HG02938 (cell line): ENCODE measurements around the gene LRRTM4.

Source experiments
- ATAC-seq: cut with Tn5 transposase; IDR thresholded peaks from one replicate; pipeline ENCODE4 v1.9.1; 2021; ENCODE audit warnings: mild to moderate bottlenecking, moderate library complexity; ENCODE audit not compliant: unreplicated experiment

Gene LRRTM4

GRCh38 chr2:77009307-77009706, 512.9 kb downstream of the LRRTM4 start:
- ATAC-seq, result no peak

GRCh38 chr2:77008853-77009252, 513.3 kb downstream of the LRRTM4 start:
- ATAC-seq, result no peak

GRCh38 chr2:77007686-77008085, 514.5 kb downstream of the LRRTM4 start:
- ATAC-seq, result no peak

- no peak for ATAC-seq
These were observed 516.7 kb downstream of the LRRTM4 start for GRCh38 chr2:77005522-77005921.

- no peak for ATAC-seq
These were observed 520.3 kb downstream of the LRRTM4 start for GRCh38 chr2:77001895-77002294.

- ATAC-seq, result no peak
These were observed 523.5 kb downstream of the LRRTM4 start for GRCh38 chr2:76998704-76999103.

- ATAC-seq, result no peak
These were observed 524.0 kb downstream of the LRRTM4 start for GRCh38 chr2:76998152-76998551.

GRCh38 chr2:76997296-76997695, 524.9 kb downstream of the LRRTM4 start:
- ATAC-seq, result no peak

- ATAC-seq, result no peak
These were observed 536.6 kb downstream of the LRRTM4 start for GRCh38 chr2:76985387-76986136.

GRCh38 chr2:76984359-76984758, 537.8 kb downstream of the LRRTM4 start:
- ATAC-seq, result no peak

GRCh38 chr2:76980067-76980787, 541.9 kb downstream of the LRRTM4 start:
- no peak for ATAC-seq

GRCh38 chr2:76977846-76978727, 544.1 kb downstream of the LRRTM4 start:
- no peak for ATAC-seq

GRCh38 chr2:76975752-76976151, 546.4 kb downstream of the LRRTM4 start:
- no peak for ATAC-seq

GRCh38 chr2:76973610-76974009, 548.6 kb downstream of the LRRTM4 start:
- no peak for ATAC-seq

- no peak for ATAC-seq
These were observed 556.4 kb downstream of the LRRTM4 start for GRCh38 chr2:76965772-76966171.

- no peak for ATAC-seq
These were observed 563.4 kb downstream of the LRRTM4 start for GRCh38 chr2:76958749-76959148.

GRCh38 chr2:76953733-76954347, 568.3 kb downstream of the LRRTM4 start:
- peak; percentile 73 for ATAC-seq

GRCh38 chr2:76946631-76947145, 575.5 kb downstream of the LRRTM4 start:
- ATAC-seq, result no peak

GRCh38 chr2:76940559-76940958, 581.6 kb downstream of the LRRTM4 start:
- no peak for ATAC-seq

- ATAC-seq, result no peak
These were observed 584.0 kb downstream of the LRRTM4 start for GRCh38 chr2:76938153-76938552.

- no peak for ATAC-seq
These were observed 589.6 kb downstream of the LRRTM4 start for GRCh38 chr2:76932550-76932949.
